Osteocyte (in vitro differentiated cells): Measurements from ENCODE around the gene NXPH1. TPM values are rescaled to one million over a fixed set of nuclear protein-coding genes. Genes with fewer than 3 reads are reported as not detected.

ENCODE experiments used
- DNase-seq: peaks from one replicate; pipeline ENCODE4 v3.0.0; 2021; ENCODE audit warnings: mixed read lengths; ENCODE audit not compliant: unreplicated experiment; ENCODE audit errors: extremely low spot score
- H3K27ac Mint-ChIP-seq: one replicate; pipeline ENCODE4 v1.8.0; 2021; ENCODE audit warnings: mild to moderate bottlenecking, mixed read lengths; ENCODE audit not compliant: unreplicated experiment
- H3K27me3 Mint-ChIP-seq: one replicate; pipeline ENCODE4 v1.8.0; 2021; ENCODE audit warnings: mixed read lengths; ENCODE audit not compliant: unreplicated experiment
- H3K36me3 Mint-ChIP-seq: one replicate; pipeline ENCODE4 v1.8.0; 2021; ENCODE audit warnings: mixed read lengths; ENCODE audit not compliant: unreplicated experiment
- H3K4me1 Mint-ChIP-seq: one replicate; pipeline ENCODE4 v1.8.0; 2021; ENCODE audit warnings: mixed read lengths; ENCODE audit not compliant: unreplicated experiment
- H3K4me3 Mint-ChIP-seq: one replicate; pipeline ENCODE4 v1.8.0; 2021; ENCODE audit warnings: mild to moderate bottlenecking, moderate library complexity, mixed read lengths; ENCODE audit not compliant: unreplicated experiment
- H3K9me3 Mint-ChIP-seq: one replicate; pipeline ENCODE4 v1.8.0; 2021; ENCODE audit warnings: mixed read lengths; ENCODE audit not compliant: unreplicated experiment
- total RNA-seq: library from RNA; stranded (reverse); gene quantifications from 2 replicates; pipeline ENCODE4 v1.2.1, GENCODE V29; 2021
- TF ChIP-seq, protein P1 (sequence below): fragments of 200-600 bp; sonication (generic); IDR thresholded peaks from 2 replicates; pipeline ENCODE4 v1.5.0; 2021; ENCODE audit warnings: antibody characterized with exemption, mild to moderate bottlenecking, moderate library complexity

NXPH1 gene
- total RNA-seq, 1 donor from 2014 or later = not detected

DNA sequence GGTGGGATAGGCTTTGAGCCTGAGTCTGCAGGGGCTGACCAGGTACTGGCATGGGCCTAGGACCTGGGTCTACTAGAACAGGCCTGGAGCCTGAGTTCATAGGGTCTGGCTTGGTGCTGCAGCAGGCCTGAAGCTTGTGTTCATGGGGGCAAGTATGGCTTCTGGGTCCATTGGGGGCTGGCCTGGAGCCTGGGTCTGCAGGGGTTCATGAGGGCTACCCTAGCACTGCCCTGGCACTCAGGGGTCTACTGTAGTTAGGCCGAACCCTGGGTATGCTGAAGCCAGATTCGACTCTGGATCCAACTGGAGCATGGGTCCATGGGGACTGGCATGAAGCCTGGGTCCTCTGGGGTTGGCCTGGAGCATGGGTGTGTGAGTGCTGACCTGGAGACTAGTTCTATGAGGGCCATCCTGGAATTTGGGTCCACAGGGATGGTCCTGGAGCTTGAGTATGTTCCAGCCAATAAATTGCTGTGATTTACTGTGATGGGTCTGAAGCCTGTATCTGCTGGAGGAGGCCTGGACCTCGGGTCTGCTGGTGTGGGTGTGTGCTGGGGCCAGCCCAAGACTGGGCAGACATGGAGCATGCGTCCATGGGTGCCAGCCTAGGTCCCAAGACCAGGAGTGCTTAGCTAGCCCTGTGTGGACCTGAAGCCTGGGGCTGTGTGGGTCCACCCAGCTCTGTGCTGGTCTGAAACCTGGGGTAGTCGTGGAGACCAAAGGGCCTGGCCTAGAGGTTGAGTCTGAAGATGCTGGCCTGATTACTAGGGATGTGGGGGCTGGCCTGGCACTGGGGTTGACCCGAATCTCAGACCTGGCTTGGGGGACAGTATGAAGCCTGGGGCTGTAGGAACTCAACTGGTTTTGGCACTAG, 235.5 kb downstream of the NXPH1 start:
- Mint-ChIP-seq H3K4me1 (no peaks in the 10 kb centered on the region), H3K27me3 (peaks cover 3% of the 10 kb centered on the region), H3K27ac (no peak overlapping the region), H3K36me3 (no peaks in the 10 kb centered on the region), H3K9me3 (peaks cover 19% of the 10 kb centered on the region), H3K4me3 (no peak overlapping the region)
- TF ChIP-seq, protein P1, sequence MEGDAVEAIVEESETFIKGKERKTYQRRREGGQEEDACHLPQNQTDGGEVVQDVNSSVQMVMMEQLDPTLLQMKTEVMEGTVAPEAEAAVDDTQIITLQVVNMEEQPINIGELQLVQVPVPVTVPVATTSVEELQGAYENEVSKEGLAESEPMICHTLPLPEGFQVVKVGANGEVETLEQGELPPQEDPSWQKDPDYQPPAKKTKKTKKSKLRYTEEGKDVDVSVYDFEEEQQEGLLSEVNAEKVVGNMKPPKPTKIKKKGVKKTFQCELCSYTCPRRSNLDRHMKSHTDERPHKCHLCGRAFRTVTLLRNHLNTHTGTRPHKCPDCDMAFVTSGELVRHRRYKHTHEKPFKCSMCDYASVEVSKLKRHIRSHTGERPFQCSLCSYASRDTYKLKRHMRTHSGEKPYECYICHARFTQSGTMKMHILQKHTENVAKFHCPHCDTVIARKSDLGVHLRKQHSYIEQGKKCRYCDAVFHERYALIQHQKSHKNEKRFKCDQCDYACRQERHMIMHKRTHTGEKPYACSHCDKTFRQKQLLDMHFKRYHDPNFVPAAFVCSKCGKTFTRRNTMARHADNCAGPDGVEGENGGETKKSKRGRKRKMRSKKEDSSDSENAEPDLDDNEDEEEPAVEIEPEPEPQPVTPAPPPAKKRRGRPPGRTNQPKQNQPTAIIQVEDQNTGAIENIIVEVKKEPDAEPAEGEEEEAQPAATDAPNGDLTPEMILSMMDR = no peak
- no peak for DNase-seq

DNA sequence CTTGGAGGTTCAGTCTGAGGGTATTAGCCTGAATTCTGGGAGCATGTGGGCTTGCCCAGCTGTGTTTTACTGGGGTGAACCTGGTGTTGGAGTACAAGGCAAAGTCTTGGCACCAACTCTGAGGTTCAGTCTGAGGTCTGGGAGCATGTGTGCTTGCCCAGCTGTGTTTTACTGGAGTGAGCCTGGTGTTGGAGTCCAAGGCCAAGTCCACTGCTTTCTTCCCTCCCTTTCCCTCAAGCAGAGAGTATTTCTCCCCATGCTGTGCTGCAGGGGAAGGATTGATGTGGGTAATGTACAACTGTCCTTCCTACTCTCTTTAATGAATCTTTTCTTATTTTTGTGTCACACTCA, 236.1 kb downstream of the NXPH1 start:
- Mint-ChIP-seq H3K4me3 (no peak overlapping the region), H3K9me3 (peaks cover 19% of the 10 kb centered on the region), H3K4me1 (no peaks in the 10 kb centered on the region), H3K27me3 (no peaks in the 10 kb centered on the region), H3K27ac (no peak overlapping the region), H3K36me3 (no peaks in the 10 kb centered on the region)
- TF ChIP-seq, protein P1 = no peak
- DNase-seq = no peak

DNA sequence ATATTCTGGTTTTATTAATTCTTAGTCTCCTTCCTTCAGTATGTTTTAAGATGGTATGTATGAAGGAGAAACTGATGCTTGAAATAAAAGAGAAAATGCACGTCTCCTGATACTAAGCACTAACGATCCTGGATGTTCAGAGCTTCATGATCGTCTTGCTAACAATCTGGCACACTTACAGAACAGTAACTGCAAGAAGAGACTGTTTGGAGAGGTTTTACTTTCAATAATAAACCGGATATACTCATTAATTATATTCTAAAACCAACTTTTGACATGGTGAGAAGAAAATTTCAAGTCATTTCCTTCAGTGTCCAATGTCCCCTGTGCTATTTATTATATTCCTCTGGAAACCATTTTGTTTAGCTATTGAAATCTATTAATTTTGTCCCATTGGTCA, 251.0 kb downstream of the NXPH1 start:
- no peaks in the 10 kb centered on the region for H3K36me3 Mint-ChIP-seq
- H3K27me3 Mint-ChIP-seq = no peaks in the 10 kb centered on the region
- H3K4me1 Mint-ChIP-seq = no peaks in the 10 kb centered on the region
- TF ChIP-seq, protein P1 = no peak
- no peak for DNase-seq
- H3K4me3 Mint-ChIP-seq = no peak overlapping the region
- H3K9me3 Mint-ChIP-seq = no peaks in the 10 kb centered on the region
- H3K27ac Mint-ChIP-seq = no peak overlapping the region

DNA sequence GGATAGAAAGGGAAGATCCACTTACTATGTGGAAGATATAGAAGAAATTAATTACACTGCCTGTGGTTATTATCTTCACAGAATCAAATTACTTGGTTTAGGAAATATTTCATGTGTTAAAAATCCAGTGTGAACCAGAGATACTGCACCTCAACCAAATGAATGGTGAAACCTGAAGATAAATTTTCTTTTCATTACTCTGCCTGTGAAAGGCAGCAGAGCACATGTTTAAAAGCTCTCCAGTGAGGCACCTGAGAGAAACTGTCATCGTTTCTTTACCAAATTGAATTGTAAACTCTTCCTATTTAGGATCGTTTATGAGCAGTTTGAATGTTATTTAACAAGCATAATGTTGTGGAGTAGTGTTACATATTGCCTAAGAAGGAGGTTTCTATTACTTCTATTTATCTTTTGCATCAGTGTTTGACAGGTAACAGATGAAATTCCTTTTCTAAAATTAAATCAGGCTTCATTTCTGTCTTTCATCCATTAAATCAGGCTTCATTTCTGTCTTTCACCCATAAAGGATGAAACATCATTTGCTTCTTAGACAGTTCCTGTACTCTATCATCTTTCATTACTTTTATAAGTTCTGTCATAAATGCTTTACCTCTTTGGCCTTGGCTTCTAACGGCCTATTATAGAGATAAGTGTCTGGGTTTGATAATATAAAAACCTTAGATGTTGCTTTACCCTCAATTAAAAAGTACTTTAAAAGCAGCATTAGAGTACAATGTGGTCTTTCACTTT, 266.6 kb downstream of the NXPH1 start:
- H3K9me3 Mint-ChIP-seq = no peaks in the 10 kb centered on the region

More for the DNA sequence above, 266.6 kb downstream of the NXPH1 start:
- no peaks in the 10 kb centered on the region for H3K4me1 Mint-ChIP-seq
- TF ChIP-seq, protein P1 = no peak
- no peak overlapping the region for H3K4me3 Mint-ChIP-seq
- no peaks in the 10 kb centered on the region for H3K27me3 Mint-ChIP-seq
- no peaks in the 10 kb centered on the region for H3K36me3 Mint-ChIP-seq
- H3K27ac Mint-ChIP-seq = no peak overlapping the region
- no peak for DNase-seq
